ENCODE results near the gene LAMP1.
"Not testable (repeated sequence)": the region's sequence is repeated elsewhere in the genome, so short reads cannot be mapped to it uniquely, and the experiment has no call there.

Gene LAMP1

GRCh38 chr13:113297370-113298042, 467 bp downstream of the LAMP1 start:
- peak; percentile 47 for DNase-seq (ENCODE audit: low read depth, low spot score)

GRCh38 chr13:113298043-113298945, 1.3 kb downstream of the LAMP1 start:
- no peak for DNase-seq (ENCODE audit: low read depth, low spot score)

- DNase-seq (ENCODE audit: low read depth, low spot score): no peak
Observed at GRCh38 chr13:113299951-113300350, 2.9 kb downstream of the LAMP1 start.

DNA sequence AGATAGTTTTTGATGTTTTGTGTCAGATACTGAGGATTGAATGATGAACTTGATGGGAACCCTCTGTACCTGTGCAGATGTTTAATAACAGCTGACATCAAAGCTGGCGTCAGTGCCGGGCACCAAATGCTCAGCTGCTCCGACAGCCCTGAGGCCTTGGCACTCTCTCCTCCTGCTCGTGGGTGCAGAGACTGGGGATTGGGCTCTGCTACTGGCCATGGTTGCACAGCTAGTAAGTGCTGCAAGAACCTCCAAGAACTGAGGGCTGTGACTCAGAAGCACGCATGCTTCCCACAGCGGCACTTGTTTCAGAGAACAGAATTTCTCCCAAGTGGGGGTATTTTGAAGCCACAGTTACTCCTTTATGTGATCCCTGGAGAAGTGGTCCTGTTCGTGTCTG, 5.9 kb downstream of the LAMP1 start:
- no peak for DNase-seq (ENCODE audit: low read depth, low spot score)

DNA sequence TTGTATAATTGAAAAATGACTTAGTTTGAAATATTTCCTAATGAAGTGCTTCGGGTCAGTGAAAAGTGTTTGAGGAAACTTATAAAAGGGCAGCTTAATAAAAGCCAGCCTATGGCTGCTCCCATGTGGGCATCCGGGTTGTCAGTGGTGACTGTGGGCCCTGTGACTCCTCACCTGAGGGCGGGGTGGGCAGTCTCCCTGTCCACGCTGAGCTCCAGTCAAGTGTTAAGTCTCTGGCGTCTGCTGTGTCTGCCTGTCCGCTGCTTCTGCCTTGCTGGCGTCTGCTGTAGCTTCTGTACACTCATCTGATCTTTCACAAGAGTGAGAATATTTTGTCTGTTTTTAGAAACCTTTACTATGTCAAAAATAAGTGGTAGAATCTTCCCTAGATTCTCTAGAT, 7.1 kb downstream of the LAMP1 start:
- no peak for DNase-seq (ENCODE audit: low read depth, low spot score)

- no peak for DNase-seq (ENCODE audit: low read depth, low spot score)
Observed at GRCh38 chr13:113305208-113305607, 8.2 kb downstream of the LAMP1 start.

DNA sequence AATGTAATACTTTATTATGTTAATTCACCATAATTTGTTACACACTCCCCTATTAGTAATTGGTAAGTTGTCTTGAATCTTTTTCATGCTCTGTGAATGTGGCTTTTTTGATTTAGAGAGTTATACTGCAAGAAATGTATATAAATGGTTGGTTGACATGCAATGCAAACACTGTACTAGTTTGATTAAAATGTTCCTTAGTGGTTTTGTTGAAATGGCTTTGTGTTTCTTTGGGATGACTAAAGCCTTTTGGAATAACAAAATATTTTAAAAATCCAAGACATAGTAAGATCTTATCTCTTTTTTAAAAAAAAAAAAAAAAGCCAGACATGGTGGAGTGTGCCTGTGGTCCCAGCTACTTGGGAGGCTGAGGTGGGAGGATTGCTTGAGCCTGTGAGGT, 10.5 kb downstream of the LAMP1 start:
- DNase-seq (ENCODE audit: low read depth, low spot score): no peak

- no peak for DNase-seq (ENCODE audit: low read depth, low spot score)
Observed at GRCh38 chr13:113309473-113309872, 12.4 kb downstream of the LAMP1 start.

DNA sequence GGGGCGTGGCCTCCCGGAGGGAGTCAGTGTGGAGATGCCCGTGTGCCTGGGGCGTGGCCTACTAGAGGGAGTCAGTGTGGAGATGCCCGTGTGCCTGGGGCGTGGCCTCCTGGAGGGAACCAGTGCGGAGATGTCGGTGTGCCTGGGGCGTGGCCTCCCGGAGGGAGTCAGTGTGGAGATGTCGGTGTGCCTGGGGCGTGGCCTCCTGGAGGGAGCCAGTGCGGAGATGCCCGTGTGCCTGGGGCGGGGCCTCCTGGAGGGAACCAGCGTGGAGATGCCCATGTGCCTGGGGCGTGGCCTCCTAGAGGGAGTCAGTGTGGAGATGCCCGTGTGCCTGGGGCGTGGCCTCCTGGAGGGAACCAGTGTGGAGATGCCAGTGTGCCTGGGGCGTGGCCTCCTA, 17.1 kb downstream of the LAMP1 start:
- DNase-seq (ENCODE audit: low read depth, low spot score): not testable (repeated sequence)

DNA sequence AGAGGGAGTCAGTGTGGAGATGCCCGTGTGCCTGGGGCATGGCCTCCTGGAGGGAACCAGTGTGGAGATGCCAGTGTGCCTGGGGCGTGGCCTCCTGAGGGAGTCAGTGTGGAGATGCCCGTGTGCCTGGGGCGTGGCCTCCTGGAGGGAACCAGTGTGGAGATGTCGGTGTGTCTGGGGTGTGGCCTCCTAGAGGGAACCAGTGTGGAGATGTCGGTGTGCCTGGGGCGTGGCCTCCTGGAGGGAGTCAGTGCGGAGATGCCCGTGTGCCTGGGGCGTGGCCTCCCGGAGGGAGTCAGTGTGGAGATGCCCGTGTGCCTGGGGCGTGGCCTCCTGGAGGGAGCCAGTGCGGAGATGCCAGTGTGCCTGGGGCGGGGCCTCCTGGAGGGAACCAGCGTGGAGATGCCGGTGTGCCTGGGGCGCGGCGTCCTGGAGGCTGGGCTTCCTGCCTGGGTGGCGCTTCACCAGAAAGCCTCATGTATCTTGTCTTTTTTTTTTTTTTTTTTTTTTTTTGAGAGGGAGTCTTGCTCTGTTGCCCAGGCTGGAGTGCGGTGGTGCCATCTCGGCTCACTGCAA, 17.9 kb downstream of the LAMP1 start:
- DNase-seq (ENCODE audit: low read depth, low spot score): not testable (repeated sequence)

- peak; percentile 39 for DNase-seq (ENCODE audit: low read depth, low spot score)
Observed at GRCh38 chr13:113315992-113316391, 19.0 kb downstream of the LAMP1 start.

- no peak for DNase-seq (ENCODE audit: low read depth, low spot score)
Observed at GRCh38 chr13:113317031-113317430, 20.0 kb downstream of the LAMP1 start.

DNA sequence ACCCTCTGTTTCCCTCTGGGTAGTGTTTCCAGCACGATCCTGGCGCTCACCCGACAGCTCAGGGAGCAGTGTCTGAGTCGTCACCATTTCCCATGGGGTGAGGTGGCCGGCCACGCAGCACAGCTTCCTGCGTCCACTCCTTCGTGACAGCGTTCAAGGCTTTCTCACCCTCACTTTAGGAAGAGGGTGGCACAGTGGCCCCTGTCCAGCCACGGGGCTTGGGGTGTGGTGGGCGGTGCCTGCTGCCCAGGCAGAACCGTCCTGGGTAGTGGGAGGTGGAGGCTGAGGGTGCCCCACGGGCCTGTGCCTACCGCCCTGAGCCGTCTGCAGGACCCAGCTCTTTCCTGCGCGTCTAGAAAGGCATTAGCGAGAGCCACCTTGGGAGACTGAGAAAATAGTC, 21.9 kb downstream of the LAMP1 start:
- DNase-seq (ENCODE audit: low read depth, low spot score): no peak

- DNase-seq (ENCODE audit: low read depth, low spot score): no peak
Observed at GRCh38 chr13:113319371-113319770, 22.3 kb downstream of the LAMP1 start.

GRCh38 chr13:113320226-113320875, 23.3 kb downstream of the LAMP1 start:
- no peak for DNase-seq (ENCODE audit: low read depth, low spot score)

DNA sequence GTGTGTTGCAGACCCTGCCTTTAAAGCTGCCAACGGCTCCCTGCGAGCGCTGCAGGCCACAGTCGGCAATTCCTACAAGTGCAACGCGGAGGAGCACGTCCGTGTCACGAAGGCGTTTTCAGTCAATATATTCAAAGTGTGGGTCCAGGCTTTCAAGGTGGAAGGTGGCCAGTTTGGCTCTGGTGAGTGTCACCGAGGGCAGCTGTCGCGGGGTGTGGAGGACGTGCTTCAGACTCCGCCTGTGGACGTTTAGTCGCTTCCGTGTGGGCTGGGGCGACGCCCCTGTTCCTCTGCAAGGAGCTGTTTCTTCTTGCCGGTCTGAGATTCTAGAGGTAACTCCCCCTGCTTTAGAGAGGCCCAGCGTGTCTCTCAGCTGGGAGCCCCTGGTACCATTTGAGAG, 24.5 kb downstream of the LAMP1 start:
- DNase-seq (ENCODE audit: low read depth, low spot score): no peak

GRCh38 chr13:113322043-113322461, 25.0 kb downstream of the LAMP1 start:
- no peak for DNase-seq (ENCODE audit: low read depth, low spot score)

GRCh38 chr13:113322890-113323651, 26.0 kb downstream of the LAMP1 start:
- DNase-seq (ENCODE audit: low read depth, low spot score): no peak

- DNase-seq (ENCODE audit: low read depth, low spot score): no peak
Observed at GRCh38 chr13:113323869-113324268, 26.8 kb downstream of the LAMP1 start.

GRCh38 chr13:113324398-113324797, 27.4 kb downstream of the LAMP1 start:
- no peak for DNase-seq (ENCODE audit: low read depth, low spot score)

GRCh38 chr13:113325779-113326178, 28.7 kb downstream of the LAMP1 start:
- no peak for DNase-seq (ENCODE audit: low read depth, low spot score)

All from ELF-1 (cell line).